ENCODE data around the gene DYNC2I2.

GRCh38 chr9:128600099-128600498 is 56.5 kb downstream of the DYNC2I2 start:
- no peak for TF ChIP-seq CTCF (IDR thresholded peaks at IDR 0.05; ENCODE audit: low read length)
- no peak for TF ChIP-seq EZH2 (optimal IDR thresholded peaks at IDR 0.05; ENCODE audit: low read depth, low read length)
- no peak for TF ChIP-seq EZH2phosphoT487 (IDR thresholded peaks at IDR 0.05; ENCODE audit: low read length)

Data from MM.1S (cell line).